Lung microvascular endothelial cell (primary cell): ENCODE data around the gene PHACTR1. TPM values are rescaled to one million over a fixed set of nuclear protein-coding genes. Genes with fewer than 3 reads are reported as not detected.
"Not testable (repeated sequence)": the region's sequence is repeated elsewhere in the genome, so short reads cannot be mapped to it uniquely, and the experiment has no call there.

Experiments
- DNase-seq, 2 donors: peaks; one replicate each; pipeline versions ENCODE4 v3.0.0 to v3.0.0-alpha.2; 2010; ENCODE audit warnings: low read depth in 2 of 2
- total RNA-seq: library from RNA; depleted of rRNA; stranded (reverse); fragments of >200 nt; gene quantifications from 2 replicates; pipeline ENCODE4 v1.2.1, GENCODE V29; 2014

The PHACTR1 gene
- total RNA-seq = 0.40 and 1.3 TPM in 2 replicates

GRCh38 chr6:12716298-12716916, at the start of gene PHACTR1:
Gene PHACTR1, plus strand, starts transcription at chr6:12716767.
- DNase-seq = no peak

GRCh38 chr6:12666886-12667285, 49.7 kb upstream of the PHACTR1 start:
- no peak for DNase-seq

GRCh38 chr6:12675931-12676330, 40.6 kb upstream of the PHACTR1 start:
- no peak for DNase-seq

- DNase-seq = no peak
These were observed 37.2 kb upstream of the PHACTR1 start for GRCh38 chr6:12679341-12679740.

- DNase-seq = no peak
These were observed 23.4 kb upstream of the PHACTR1 start for GRCh38 chr6:12693122-12693521.

- no peak for DNase-seq
These were observed 18.3 kb upstream of the PHACTR1 start for GRCh38 chr6:12698298-12698697.

- DNase-seq = no peak
These were observed 11.6 kb upstream of the PHACTR1 start for GRCh38 chr6:12704946-12705345.

- peak in 1 of 2 donors; percentile 1 for DNase-seq
These were observed 7.5 kb upstream of the PHACTR1 start for GRCh38 chr6:12709116-12709515.

- DNase-seq = no peak
These were observed 6.9 kb upstream of the PHACTR1 start for GRCh38 chr6:12709556-12710232.

- no peak for DNase-seq
These were observed 5.6 kb upstream of the PHACTR1 start for GRCh38 chr6:12710921-12711320.

- no peak for DNase-seq
These were observed 2.5 kb upstream of the PHACTR1 start for GRCh38 chr6:12714022-12714421.

GRCh38 chr6:12715437-12715836, 1.1 kb upstream of the PHACTR1 start:
- DNase-seq = no peak

- peak; percentile 13 to 42 for DNase-seq
These were observed 789 bp downstream of the PHACTR1 start for GRCh38 chr6:12717356-12717755.

GRCh38 chr6:12718015-12718414, 1.4 kb downstream of the PHACTR1 start:
- peak; percentile 28 to 55 for DNase-seq

GRCh38 chr6:12719017-12719416, 2.5 kb downstream of the PHACTR1 start:
- no peak for DNase-seq

- no peak for DNase-seq
These were observed 3.7 kb downstream of the PHACTR1 start for GRCh38 chr6:12720310-12720709.

- no peak for DNase-seq
These were observed 8.7 kb downstream of the PHACTR1 start for GRCh38 chr6:12725263-12725662.

- DNase-seq = no peak
These were observed 12.9 kb downstream of the PHACTR1 start for GRCh38 chr6:12729467-12729866.

GRCh38 chr6:12730809-12731208, 14.2 kb downstream of the PHACTR1 start:
- DNase-seq = not testable (repeated sequence)

- DNase-seq = no peak
These were observed 17.3 kb downstream of the PHACTR1 start for GRCh38 chr6:12733876-12734275.

GRCh38 chr6:12735786-12736185, 19.2 kb downstream of the PHACTR1 start:
- DNase-seq = no peak

GRCh38 chr6:12748411-12748810, 31.8 kb downstream of the PHACTR1 start:
- no peak for DNase-seq

- no peak for DNase-seq
These were observed 32.4 kb downstream of the PHACTR1 start for GRCh38 chr6:12748815-12749521.
